Left kidney (tissue), 2 donors: ENCODE results near the gene ARMC3. TPM values are rescaled to one million over a fixed set of nuclear protein-coding genes. Genes with fewer than 3 reads are reported as not detected.
"Not testable (repeated sequence)": the region's sequence is repeated elsewhere in the genome, so short reads cannot be mapped to it uniquely, and the experiment has no call there.

Source experiments
- DNase-seq: peaks from one replicate; pipeline ENCODE4 v3.0.0-alpha.2; 2013
- polyA plus RNA-seq: library from polyadenylated mRNA; unstranded; fragments of 120-200 nt; gene quantifications from one replicate; pipeline ENCODE4 v1.2.1, GENCODE V29; 2013; ENCODE audit not compliant: insufficient read length

Gene ARMC3
- polyA plus RNA-seq, 1 donor = 17.8 TPM

- no peak for DNase-seq
Observed at GRCh38 chr10:22925088-22925487, 2.8 kb upstream of the ARMC3 start.

- no peak for DNase-seq
Observed at GRCh38 chr10:22927166-22927565, 687 bp upstream of the ARMC3 start.

DNA sequence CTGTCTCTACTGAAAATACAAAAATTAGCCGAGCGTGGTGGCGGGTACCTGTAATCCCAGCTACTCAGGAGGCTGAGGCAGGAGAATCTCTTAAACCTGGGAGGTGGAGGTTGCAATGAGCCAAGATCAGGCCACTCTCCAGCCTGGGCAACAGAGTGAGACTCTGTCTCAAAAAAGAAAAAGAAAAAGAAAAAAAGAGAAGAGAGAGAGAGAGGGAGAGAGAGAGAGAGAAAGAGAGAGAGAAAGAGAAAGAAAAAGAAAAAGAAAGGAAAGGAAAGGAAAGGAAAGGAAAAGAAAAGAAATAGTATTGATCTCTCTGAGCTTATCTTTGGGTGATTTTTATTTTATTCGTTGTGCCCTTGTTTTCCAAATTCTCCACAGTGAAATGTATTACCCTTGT lies 1.2 kb downstream of the ARMC3 start:
- not testable (repeated sequence) for DNase-seq

GRCh38 chr10:22931948-22932347 lies 4.1 kb downstream of the ARMC3 start:
- no peak for DNase-seq

GRCh38 chr10:22932626-22933370 lies 4.9 kb downstream of the ARMC3 start:
- no peak for DNase-seq

DNA sequence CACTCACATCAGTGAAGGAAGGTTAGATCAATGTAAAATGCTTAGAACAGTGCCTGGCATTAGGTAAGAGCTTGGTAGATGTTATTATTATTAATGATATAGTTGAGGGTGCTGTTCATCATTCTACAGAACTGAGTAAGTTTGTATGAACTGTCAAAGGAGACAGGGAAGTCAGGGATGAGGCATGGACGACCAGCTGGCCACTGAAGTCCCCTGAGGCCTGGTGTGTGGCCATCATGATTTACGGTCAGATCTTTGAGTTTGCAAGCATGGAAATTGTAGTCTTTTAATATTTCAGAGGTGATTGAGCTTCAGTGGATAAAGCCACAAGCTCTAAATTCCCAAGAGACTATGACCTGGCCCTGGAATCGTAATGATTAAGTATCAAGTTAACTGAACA lies 6.9 kb downstream of the ARMC3 start:
- DNase-seq = no peak

- no peak for DNase-seq
Observed at GRCh38 chr10:22942437-22942836, 14.6 kb downstream of the ARMC3 start.

GRCh38 chr10:22945934-22946673 lies 18.3 kb downstream of the ARMC3 start:
- DNase-seq = no peak

DNA sequence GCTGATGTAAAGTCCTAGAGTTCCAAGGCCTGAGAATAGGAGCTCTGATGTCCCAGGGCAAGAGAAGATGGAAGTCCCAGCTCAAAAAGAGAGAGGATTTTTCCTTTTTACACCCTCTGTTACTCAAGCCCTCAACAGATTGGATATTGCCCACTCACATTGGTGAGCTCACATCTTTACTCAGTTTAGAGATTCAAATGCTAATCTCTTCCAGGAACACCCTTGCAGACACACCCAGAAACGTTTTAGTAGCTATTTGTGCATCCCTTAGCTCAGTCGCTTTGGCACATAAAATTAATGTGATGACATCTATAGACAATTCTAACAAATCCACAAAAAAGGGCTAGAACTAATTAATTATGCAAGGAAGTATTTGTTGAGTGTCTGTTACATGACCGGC lies 27.1 kb downstream of the ARMC3 start:
- no peak for DNase-seq

DNA sequence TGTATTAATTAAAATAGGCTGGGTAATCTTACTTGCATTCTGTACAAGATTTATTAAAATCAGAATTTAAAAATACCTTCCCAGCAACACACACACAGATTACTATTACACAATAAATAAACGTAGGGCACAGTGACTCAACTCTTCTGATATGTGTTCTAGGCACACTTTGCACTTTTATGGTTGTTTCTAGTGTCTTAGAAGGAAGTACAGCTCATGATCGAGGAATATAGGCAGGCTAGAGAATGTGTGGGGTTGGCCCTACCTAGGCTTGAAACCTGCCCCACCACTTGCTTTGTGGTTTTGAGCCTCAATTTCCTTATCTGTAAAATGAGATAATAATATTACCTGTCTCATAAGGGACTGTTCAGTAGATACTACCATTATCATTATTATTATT lies 30.5 kb downstream of the ARMC3 start:
- no peak for DNase-seq

DNA sequence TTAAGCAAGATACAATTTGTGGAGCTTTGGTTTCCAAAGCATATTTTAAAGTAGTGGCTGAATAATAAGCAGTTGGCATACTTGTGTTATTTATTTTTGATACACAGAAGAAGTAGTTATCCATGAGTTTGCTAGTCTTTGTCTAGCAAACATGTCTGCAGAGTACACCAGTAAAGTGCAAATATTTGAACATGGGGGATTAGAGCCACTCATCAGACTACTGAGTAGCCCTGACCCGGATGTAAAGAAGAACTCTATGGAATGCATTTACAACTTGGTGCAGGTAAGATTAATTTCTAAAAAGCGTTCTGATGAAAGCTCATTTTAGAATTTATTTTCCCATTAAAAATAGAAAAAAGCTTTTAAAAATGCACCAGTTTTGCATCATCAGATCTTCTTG lies 31.4 kb downstream of the ARMC3 start:
- no peak for DNase-seq

GRCh38 chr10:22959950-22960349 lies 32.1 kb downstream of the ARMC3 start:
- no peak for DNase-seq

GRCh38 chr10:22962817-22963216 lies 35.0 kb downstream of the ARMC3 start:
- no peak for DNase-seq

DNA sequence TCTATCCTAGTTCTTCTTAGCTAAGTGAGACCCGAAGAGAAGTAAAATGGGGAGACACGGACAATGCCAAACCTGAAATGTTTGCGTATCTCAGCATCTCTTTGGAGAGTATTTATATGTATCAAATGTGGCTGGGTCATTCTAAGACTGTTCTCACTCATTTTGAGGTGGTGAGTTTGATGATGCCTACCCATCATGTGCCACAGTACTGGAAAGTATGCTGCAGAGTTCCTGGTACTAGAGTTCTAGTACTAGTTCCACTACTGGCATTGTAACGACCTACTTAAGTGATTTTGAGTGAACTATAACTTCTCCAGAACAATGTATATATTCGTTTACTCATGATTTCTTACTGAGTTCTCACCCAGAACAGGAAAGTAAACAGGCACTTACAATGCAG lies 41.9 kb downstream of the ARMC3 start:
- no peak for DNase-seq

GRCh38 chr10:22976534-22976933 lies 48.7 kb downstream of the ARMC3 start:
- DNase-seq = no peak

DNA sequence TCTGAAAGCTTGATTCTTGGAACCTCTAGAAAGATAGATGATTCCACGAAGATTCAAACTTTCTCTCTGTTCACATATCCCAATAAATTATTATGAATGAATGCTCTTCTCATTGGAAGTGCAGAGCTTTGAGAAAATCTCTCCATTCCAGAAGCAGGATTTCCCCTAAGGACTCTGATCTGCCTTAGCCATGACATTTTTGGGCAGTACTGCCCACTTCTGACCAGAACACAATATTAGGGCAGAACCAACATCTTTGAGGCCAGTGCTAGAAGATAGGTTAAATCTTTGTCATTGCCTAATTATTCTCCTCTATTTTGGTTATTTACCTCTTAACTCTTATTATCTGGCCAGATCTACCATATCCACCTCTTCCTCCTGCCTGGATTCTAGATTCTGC lies 49.9 kb downstream of the ARMC3 start:
- no peak for DNase-seq

DNA sequence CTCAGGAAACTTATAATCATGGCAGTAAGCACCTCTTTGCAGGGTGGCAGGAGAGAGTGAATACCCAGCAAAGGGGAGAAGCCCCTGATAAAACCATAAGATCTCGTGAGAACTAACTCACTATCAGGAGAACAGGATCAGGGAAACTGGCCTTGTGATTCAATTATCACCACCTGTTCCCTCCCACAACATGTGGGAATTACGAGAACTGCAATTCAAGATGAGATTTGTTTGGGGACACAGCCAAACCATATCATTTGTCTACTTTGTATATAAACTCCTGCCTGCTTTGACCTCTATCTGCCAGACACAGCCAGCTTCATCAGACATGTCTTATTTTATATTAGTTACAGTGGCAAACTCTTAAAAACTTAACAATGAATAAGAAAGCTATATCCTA lies 50.4 kb downstream of the ARMC3 start:
- DNase-seq = no peak

GRCh38 chr10:22978918-22979317 lies 51.1 kb downstream of the ARMC3 start:
- no peak for DNase-seq

GRCh38 chr10:22980822-22981221 lies 53.0 kb downstream of the ARMC3 start:
- no peak for DNase-seq

- no peak for DNase-seq
Observed at GRCh38 chr10:22984066-22984465, 56.2 kb downstream of the ARMC3 start.

GRCh38 chr10:22986771-22987542 lies 59.1 kb downstream of the ARMC3 start:
- peak; percentile 52 for DNase-seq

- peak; percentile 82 for DNase-seq
Observed at GRCh38 chr10:22988581-22989360, 60.9 kb downstream of the ARMC3 start.
